ENCODE measurements around the gene SLFN13. TPM values are rescaled to one million over a fixed set of nuclear protein-coding genes. Genes with fewer than 3 reads are reported as not detected.
A peak's percentile ranks its signal among the peaks of the same experiment; 100 is the strongest.

SLFN13 gene
- total RNA-seq, 1 donor from 2014 or later, result 0.96 TPM

GRCh38 chr17:35453171-35453570, 4.6 kb upstream of the SLFN13 start:
- H3K27me3 Mint-ChIP-seq (ENCODE audit: unreplicated experiment), result peaks cover 37% of the 10 kb centered on the region
- no peaks in the 10 kb centered on the region for H3K4me1 Mint-ChIP-seq (ENCODE audit: low read depth, unreplicated experiment)
- DNase-seq, result no peak
- H3K27ac Mint-ChIP-seq (ENCODE audit: unreplicated experiment), result no peak overlapping the region
- peaks cover 4% of the 10 kb centered on the region for H3K36me3 Mint-ChIP-seq (ENCODE audit: unreplicated experiment)
- no peak overlapping the region for H3K4me3 Mint-ChIP-seq (ENCODE audit: unreplicated experiment)
- peaks cover 6% of the 10 kb centered on the region for H3K9me3 Mint-ChIP-seq (ENCODE audit: unreplicated experiment)
- TF ChIP-seq CTCF (IDR thresholded peaks at IDR 0.05; ENCODE audit: partially characterized antibody, unreplicated experiment), result no peak

DNA sequence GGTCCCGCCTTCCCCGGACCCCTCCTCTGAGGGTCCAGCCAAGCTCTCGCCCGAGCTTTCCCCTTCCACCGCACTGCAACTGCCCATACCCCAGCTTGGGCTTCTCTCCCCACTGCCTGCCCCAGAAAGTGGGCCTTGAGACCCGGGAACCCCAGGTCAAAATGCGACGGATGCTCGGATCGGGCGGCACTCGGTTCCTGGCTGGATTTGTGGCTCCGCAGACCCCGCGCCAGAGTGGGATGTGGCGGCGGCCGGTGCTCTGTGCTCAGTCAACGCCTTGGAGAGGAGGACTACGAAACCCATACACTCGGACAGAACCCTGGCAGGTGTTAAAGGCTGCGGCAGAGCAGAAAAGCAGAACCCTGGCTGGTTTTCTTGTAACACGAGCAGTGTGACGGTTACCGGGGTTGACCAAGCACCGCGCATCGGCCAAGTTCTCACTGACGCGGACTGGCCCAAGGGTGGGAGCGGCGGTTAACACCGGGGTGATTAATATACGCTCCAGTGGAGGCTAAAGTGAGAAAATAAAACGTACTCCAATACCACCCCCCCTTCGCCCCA, 885 bp upstream of the SLFN13 start:
- Mint-ChIP-seq H3K27me3 (ENCODE audit: unreplicated experiment) (peaks cover 24% of the 10 kb centered on the region), H3K4me3 (ENCODE audit: unreplicated experiment) (peak overlapping the region; percentile 75), H3K36me3 (ENCODE audit: unreplicated experiment) (no peaks in the 10 kb centered on the region), H3K4me1 (ENCODE audit: low read depth, unreplicated experiment) (peaks cover 5% of the 10 kb centered on the region), H3K9me3 (ENCODE audit: unreplicated experiment) (peaks cover 5% of the 10 kb centered on the region), H3K27ac (ENCODE audit: unreplicated experiment) (no peak overlapping the region)
- TF ChIP-seq CTCF (IDR thresholded peaks at IDR 0.05; ENCODE audit: partially characterized antibody, unreplicated experiment), result no peak
- peak; percentile 35 for DNase-seq

GRCh38 chr17:35448899-35449227, 297 bp upstream of the SLFN13 start:
- H3K27ac Mint-ChIP-seq (ENCODE audit: unreplicated experiment), result no peak overlapping the region
- H3K9me3 Mint-ChIP-seq (ENCODE audit: unreplicated experiment), result peaks cover 5% of the 10 kb centered on the region
- H3K4me3 Mint-ChIP-seq (ENCODE audit: unreplicated experiment), result peak overlapping the region; percentile 74
- peaks cover 5% of the 10 kb centered on the region for H3K4me1 Mint-ChIP-seq (ENCODE audit: low read depth, unreplicated experiment)
- no peaks in the 10 kb centered on the region for H3K36me3 Mint-ChIP-seq (ENCODE audit: unreplicated experiment)
- peaks cover 23% of the 10 kb centered on the region for H3K27me3 Mint-ChIP-seq (ENCODE audit: unreplicated experiment)
- no peak for TF ChIP-seq CTCF (IDR thresholded peaks at IDR 0.05; ENCODE audit: partially characterized antibody, unreplicated experiment)
- no peak for DNase-seq

DNA sequence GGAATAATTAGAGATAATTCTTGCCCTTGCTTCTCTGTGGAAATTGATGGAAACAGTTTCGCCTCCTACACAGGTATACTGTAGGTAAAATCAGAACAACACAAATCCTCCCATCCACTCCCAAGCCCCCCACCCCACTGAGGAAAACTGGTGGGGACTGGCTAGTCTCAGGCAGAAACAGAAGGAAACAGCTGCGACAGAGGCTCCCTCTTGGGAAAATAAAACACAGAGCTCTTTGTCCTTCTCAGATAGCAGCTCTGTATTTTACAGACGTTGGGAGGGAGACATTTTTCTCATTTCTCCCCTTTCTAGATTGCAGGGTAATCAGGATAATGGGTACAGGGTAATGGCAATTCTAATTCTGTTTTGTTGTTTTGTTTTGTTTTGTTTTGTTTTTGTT, 1.1 kb downstream of the SLFN13 start:
- Mint-ChIP-seq H3K27me3 (ENCODE audit: unreplicated experiment) (peaks cover 19% of the 10 kb centered on the region), H3K36me3 (ENCODE audit: unreplicated experiment) (no peaks in the 10 kb centered on the region), H3K4me1 (ENCODE audit: low read depth, unreplicated experiment) (peaks cover 5% of the 10 kb centered on the region), H3K9me3 (ENCODE audit: unreplicated experiment) (peaks cover 5% of the 10 kb centered on the region), H3K4me3 (ENCODE audit: unreplicated experiment) (peak overlapping the region; percentile 66), H3K27ac (ENCODE audit: unreplicated experiment) (peak overlapping the region; percentile 65)
- DNase-seq, result peak; percentile 40
- TF ChIP-seq CTCF (IDR thresholded peaks at IDR 0.05; ENCODE audit: partially characterized antibody, unreplicated experiment), result no peak

- Mint-ChIP-seq H3K9me3 (ENCODE audit: unreplicated experiment) (no peaks in the 10 kb centered on the region), H3K36me3 (ENCODE audit: unreplicated experiment) (no peaks in the 10 kb centered on the region), H3K4me3 (ENCODE audit: unreplicated experiment) (no peak overlapping the region), H3K4me1 (ENCODE audit: low read depth, unreplicated experiment) (no peaks in the 10 kb centered on the region), H3K27ac (ENCODE audit: unreplicated experiment) (no peak overlapping the region), H3K27me3 (ENCODE audit: unreplicated experiment) (peaks cover 6% of the 10 kb centered on the region)
- no peak for DNase-seq
- TF ChIP-seq CTCF (IDR thresholded peaks at IDR 0.05; ENCODE audit: partially characterized antibody, unreplicated experiment), result no peak
Measured at GRCh38 chr17:35438433-35438832, 10.1 kb downstream of the SLFN13 start.
